Spleen (tissue), 11 donors: ENCODE data around the gene B9D1. TPM values are rescaled to one million over a fixed set of nuclear protein-coding genes. Genes with fewer than 3 reads are reported as not detected.
A peak's percentile ranks its signal among the peaks of the same experiment; 100 is the strongest.

Experiments used
- DNase-seq: peaks from one replicate; pipeline ENCODE4 v3.0.0-alpha.2; 2020
- H3K27ac ChIP-seq, 8 donors: fragments of 200-600 bp; sonication (generic) in 7 of 8; 1 replicate in 4 of 8; 2 replicates in 4 of 8; pipeline versions ENCODE4 v1.5.0 to v1.8.0; 2016 to 2021; ENCODE audit warnings: inconsistent platforms in 4 of 8, mild to moderate bottlenecking in 4 of 8, moderate library complexity in 1 of 8
- H3K27me3 ChIP-seq, 7 donors: fragments of 200-600 bp; sonication (generic) in 6 of 7; replicated peaks in 1 of 7; 1 replicate in 4 of 7; 2 replicates in 3 of 7; pipeline versions ENCODE4 v1.5.0 to v1.8.0; 2016 to 2021; ENCODE audit warnings: inconsistent platforms in 3 of 7, mild to moderate bottlenecking in 1 of 7
- H3K36me3 ChIP-seq, 6 donors: fragments of 200-600 bp; sonication (generic) in 5 of 6; 1 replicate in 4 of 6; 2 replicates in 2 of 6; pipeline versions ENCODE4 v1.5.0 to v1.8.0; 2016 to 2021; ENCODE audit warnings: inconsistent platforms in 2 of 6
- H3K4me1 ChIP-seq, 6 donors: fragments of 200-600 bp; sonication (generic) in 5 of 6; 1 replicate in 3 of 6; 2 replicates in 3 of 6; pipeline versions ENCODE4 v1.5.0 to v1.8.0; 2016 to 2021; ENCODE audit warnings: inconsistent platforms in 3 of 6
- H3K4me3 ChIP-seq, 8 donors: fragments of 200-600 bp; sonication (generic) in 7 of 8; 1 replicate in 4 of 8; 2 replicates in 4 of 8; pipeline versions ENCODE4 v1.5.0 to v1.8.0; 2016 to 2021; ENCODE audit warnings: inconsistent platforms in 4 of 8, mild to moderate bottlenecking in 4 of 8, moderate library complexity in 2 of 8
- H3K9me3 ChIP-seq, 8 donors: fragments of 200-600 bp; sonication (generic) in 7 of 8; 1 replicate in 4 of 8; 2 replicates in 4 of 8; pipeline versions ENCODE4 v1.5.0 to v1.8.0; 2016 to 2021; ENCODE audit warnings: inconsistent platforms in 4 of 8
- POLR2A ChIP-seq, 3 donors: fragments of 450-650 bp; IDR thresholded peaks; one replicate each; pipeline ENCODE4 v1.5.1; 2017; ENCODE audit warnings: antibody characterized with exemption in 3 of 3, mild to moderate bottlenecking in 1 of 3
- POLR2AphosphoS5 ChIP-seq, 3 donors: sonication (generic); formaldehyde crosslinking; IDR thresholded peaks; one replicate each; pipeline ENCODE4 v1.5.1; 2017; ENCODE audit warnings: antibody characterized with exemption in 3 of 3
- WGBS, 5 donors: extraction: QIAGEN DNeasy Blood & Tissue Kit in 3 of 5; methylation state at CpG; one replicate each; pipeline versions ENCODE4 v1.1.5 to v1.1.7; 2013 to 2018; 5-methylcytosine and 5-hydroxymethylcytosine counted together
- intact Hi-C: fragments of 100-400 bp; cut with DNase I; formaldehyde crosslinking; loops from one replicate; pipeline ENCODE4 v1.15.0; 2023; ENCODE audit warnings: low total_unique reads
- polyA plus RNA-seq, 3 donors: library from polyadenylated mRNA; stranded (reverse); fragments of 200-250 nt; gene quantifications; one replicate each; pipeline ENCODE4 v1.2.1, GENCODE V29; 2013
- total RNA-seq, 7 donors: library from RNA; depleted of rRNA in 3 of 7; stranded (reverse); fragments of >200 nt in 3 of 7; fragmentation: NEBNext Ultra II Directional in 4 of 7; extraction: Animal tissue kit (Norgen Biotek cat#: 25700) in 4 of 7; gene quantifications; one replicate each; pipeline versions ENCODE4 v1.1.0 to v1.2.1, GENCODE V29; 2016 to 2021
- TF ChIP-seq, protein P1 (sequence below), 11 experiments: fragments of 200-600 bp in 7 of 11; fragments of 450-650 bp in 4 of 11; sonication (generic) in 4 of 11; IDR thresholded peaks in 8 of 11; conservative IDR thresholded peaks in 3 of 11; 1 replicate in 7 of 11; 2 replicates in 4 of 11; pipeline versions ENCODE4 v1.4.0 to v1.8.0; 2016 to 2021; ENCODE audit warnings: antibody characterized with exemption in 11 of 11, inconsistent platforms in 4 of 11, mild to moderate bottlenecking in 1 of 11
- donor health status: healthy with polysubstance abuse.
- donor health status: DM: no; HTN: no; CAD: no; lungs with moderate emphysema.
- donor health status: DM: no; HTN: no; CAD: no.
- donor health status: Bipolar disorder and iron deficiency.
- donor health status: healthy.
- donor health status: DM: no; HTN: no; CAD: no.
- donor health status: DM: yes; HTN: yes; CAD: no.

The B9D1 gene
- total and polyA plus RNA-seq, 10 donors = 4.3 to 14.1 (median 7.3) TPM

DNA sequence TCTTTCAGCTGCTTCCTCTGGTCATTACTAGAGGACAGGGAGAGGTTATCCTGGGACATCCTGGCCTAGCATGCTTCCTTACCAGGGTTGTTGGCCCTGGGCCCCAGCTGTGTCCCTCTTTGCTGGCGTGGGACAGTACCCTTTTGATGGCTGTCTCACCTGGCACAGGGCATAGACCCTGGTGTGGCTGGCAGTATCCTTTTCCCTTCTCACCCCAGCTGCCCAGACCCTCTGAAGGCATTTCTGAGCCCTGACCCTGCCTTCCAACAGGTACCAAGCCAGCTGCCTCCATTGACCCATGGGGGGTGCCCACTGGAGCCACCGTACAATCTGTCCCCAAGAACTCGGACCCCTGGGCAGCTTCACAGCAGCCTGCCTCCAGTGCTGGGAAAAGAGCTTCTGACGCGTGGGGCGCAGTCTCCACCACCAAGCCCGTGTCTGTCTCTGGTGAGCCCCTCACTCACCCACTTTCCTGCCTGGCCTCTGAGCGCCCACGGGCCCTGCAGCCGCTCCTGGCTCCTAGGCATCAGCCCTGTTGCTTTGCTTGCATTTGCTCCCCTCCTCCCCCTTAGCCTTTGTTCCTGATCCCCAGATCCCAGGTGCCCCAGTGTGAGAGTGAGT is 34.0 kb downstream of the B9D1 start:
- DNase-seq = no peak
- 93 to 97% (median 95%) methylated on average over 10 of the region's 10 CpGs for WGBS, 5 donors
- no peak overlapping the region for H3K4me3 ChIP-seq
- peaks cover 0 to 22% (median 0%) of the 10 kb centered on the region in 6 donors for H3K36me3 ChIP-seq
- no peaks in the 10 kb centered on the region for H3K27me3 ChIP-seq
- intact Hi-C loops = no loop called here
- TF ChIP-seq POLR2AphosphoS5 (IDR thresholded peaks at IDR 0.05) = no peak
- TF ChIP-seq, protein P1, sequence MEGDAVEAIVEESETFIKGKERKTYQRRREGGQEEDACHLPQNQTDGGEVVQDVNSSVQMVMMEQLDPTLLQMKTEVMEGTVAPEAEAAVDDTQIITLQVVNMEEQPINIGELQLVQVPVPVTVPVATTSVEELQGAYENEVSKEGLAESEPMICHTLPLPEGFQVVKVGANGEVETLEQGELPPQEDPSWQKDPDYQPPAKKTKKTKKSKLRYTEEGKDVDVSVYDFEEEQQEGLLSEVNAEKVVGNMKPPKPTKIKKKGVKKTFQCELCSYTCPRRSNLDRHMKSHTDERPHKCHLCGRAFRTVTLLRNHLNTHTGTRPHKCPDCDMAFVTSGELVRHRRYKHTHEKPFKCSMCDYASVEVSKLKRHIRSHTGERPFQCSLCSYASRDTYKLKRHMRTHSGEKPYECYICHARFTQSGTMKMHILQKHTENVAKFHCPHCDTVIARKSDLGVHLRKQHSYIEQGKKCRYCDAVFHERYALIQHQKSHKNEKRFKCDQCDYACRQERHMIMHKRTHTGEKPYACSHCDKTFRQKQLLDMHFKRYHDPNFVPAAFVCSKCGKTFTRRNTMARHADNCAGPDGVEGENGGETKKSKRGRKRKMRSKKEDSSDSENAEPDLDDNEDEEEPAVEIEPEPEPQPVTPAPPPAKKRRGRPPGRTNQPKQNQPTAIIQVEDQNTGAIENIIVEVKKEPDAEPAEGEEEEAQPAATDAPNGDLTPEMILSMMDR (IDR thresholded peaks at IDR 0.05 in 8 of 11, conservative IDR thresholded peaks at IDR 0.05 in 3 of 11) = no peak
- TF ChIP-seq POLR2A (IDR thresholded peaks at IDR 0.05) = no peak
- no peaks in the 10 kb centered on the region for H3K4me1 ChIP-seq
- H3K27ac ChIP-seq = no peak overlapping the region
- peaks cover 0 to 16% (median 11%) of the 10 kb centered on the region in 8 donors for H3K9me3 ChIP-seq

DNA sequence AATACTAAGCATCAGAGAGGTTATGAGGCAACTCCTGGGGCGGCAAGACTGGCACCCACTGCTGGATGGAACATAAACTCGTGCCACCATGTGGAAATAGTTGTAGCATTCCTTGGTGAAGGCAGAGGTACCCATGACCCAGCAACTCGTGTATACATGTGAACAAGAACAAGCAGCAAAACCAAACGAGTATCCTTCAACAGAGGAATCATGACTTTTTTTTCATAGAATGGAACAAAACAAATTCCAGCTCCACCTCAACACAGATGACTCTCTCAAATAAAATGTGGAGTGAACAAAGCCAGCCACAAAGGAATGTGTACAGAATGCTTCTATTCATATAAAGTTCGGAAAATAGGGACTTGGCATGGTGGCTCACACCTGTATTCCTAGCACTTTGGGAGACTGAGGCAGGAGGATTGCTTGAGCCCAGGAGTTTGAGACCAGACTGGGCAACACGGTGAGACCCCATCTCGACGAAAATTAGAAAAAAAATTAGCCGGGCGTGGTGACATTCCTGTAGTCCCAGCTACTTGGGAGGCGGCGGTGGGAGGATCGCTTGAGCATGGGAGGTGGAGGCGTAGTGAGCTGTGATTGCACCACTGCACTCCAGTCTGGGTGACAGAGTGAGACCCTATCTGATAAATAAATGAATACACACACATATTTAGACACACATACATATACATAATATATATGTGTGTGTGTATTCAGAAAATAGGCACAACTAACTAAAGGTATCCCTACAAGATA is 35.3 kb downstream of the B9D1 start:
- no peaks in the 10 kb centered on the region for H3K27me3 ChIP-seq
- WGBS, 5 donors = 89 to 96% (median 91%) methylated on average over 14 of the region's 14 CpGs
- H3K27ac ChIP-seq = no peak overlapping the region
- no peak overlapping the region for H3K4me3 ChIP-seq
- intact Hi-C loops = no loop called here
- peaks cover 0 to 16% (median 11%) of the 10 kb centered on the region in 8 donors for H3K9me3 ChIP-seq
- H3K36me3 ChIP-seq = peaks cover 0 to 22% (median 0%) of the 10 kb centered on the region in 6 donors
- H3K4me1 ChIP-seq = no peaks in the 10 kb centered on the region
- TF ChIP-seq, protein P1 (IDR thresholded peaks at IDR 0.05 in 8 of 11, conservative IDR thresholded peaks at IDR 0.05 in 3 of 11) = no peak
- TF ChIP-seq POLR2A (IDR thresholded peaks at IDR 0.05) = no peak
- TF ChIP-seq POLR2AphosphoS5 (IDR thresholded peaks at IDR 0.05) = no peak
- no peak for DNase-seq

- H3K4me3 ChIP-seq = no peak overlapping the region
- no peak for DNase-seq
- H3K27ac ChIP-seq = no peak overlapping the region
- peaks cover 0 to 12% (median 0%) of the 10 kb centered on the region in 7 donors for H3K27me3 ChIP-seq
- intact Hi-C loops = no loop called here
- H3K9me3 ChIP-seq = peaks cover 0 to 16% (median 11%) of the 10 kb centered on the region in 8 donors
- peaks cover 0 to 22% (median 0%) of the 10 kb centered on the region in 6 donors for H3K36me3 ChIP-seq
- no peaks in the 10 kb centered on the region for H3K4me1 ChIP-seq
- no peak for TF ChIP-seq POLR2A (IDR thresholded peaks at IDR 0.05)
- TF ChIP-seq POLR2AphosphoS5 (IDR thresholded peaks at IDR 0.05) = no peak
- TF ChIP-seq, protein P1 (IDR thresholded peaks at IDR 0.05 in 8 of 11, conservative IDR thresholded peaks at IDR 0.05 in 3 of 11) = no peak
Measured at GRCh38 chr17:19325542-19325941, 37.0 kb downstream of the B9D1 start.

DNA sequence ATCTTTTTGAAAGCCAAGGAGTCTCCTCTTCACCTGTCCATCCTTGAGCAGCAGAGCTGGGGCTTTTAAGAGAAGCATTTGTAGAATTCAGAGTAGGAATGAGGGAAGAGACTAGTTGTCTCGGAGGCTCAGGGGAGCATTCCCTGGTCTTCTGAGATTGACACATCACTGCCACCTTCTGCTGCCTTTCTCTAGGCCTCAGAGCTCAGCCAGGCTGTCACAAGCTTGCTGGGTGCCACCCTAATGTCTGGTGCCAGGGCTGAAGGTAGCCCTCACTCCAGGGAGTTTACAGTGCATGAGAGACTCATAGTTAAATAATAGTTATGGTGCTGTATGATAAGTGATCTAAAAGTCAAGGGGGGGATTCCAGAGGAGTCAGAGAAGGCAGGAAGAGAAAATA is 39.7 kb downstream of the B9D1 start:
- H3K36me3 ChIP-seq = no peaks in the 10 kb centered on the region
- DNase-seq = peak; percentile 30
- WGBS, 5 donors = 92 to 100% (median 100%) methylated on average over 1 of the region's 1 CpG
- TF ChIP-seq POLR2AphosphoS5 (IDR thresholded peaks at IDR 0.05) = no peak
- TF ChIP-seq POLR2A (IDR thresholded peaks at IDR 0.05) = no peak
- TF ChIP-seq, protein P1 (IDR thresholded peaks at IDR 0.05 in 8 of 11, conservative IDR thresholded peaks at IDR 0.05 in 3 of 11) = no peak
- peaks cover 0 to 7% (median 3%) of the 10 kb centered on the region in 6 donors for H3K4me1 ChIP-seq
- intact Hi-C loops = no loop called here
- no peak overlapping the region for H3K27ac ChIP-seq
- H3K9me3 ChIP-seq = peaks cover 0 to 16% (median 11%) of the 10 kb centered on the region in 8 donors
- H3K27me3 ChIP-seq = peaks cover 0 to 19% (median 0%) of the 10 kb centered on the region in 7 donors
- no peak overlapping the region for H3K4me3 ChIP-seq
